NT2/D1 (cell line): ENCODE data around the gene GRXCR1.
A peak's percentile ranks its signal among the peaks of the same experiment; 100 is the strongest.

ENCODE experiments used
- DNase-seq: peaks from one replicate; pipeline ENCODE4 v3.0.0-alpha.2; 2011; ENCODE audit warnings: low read depth, low spot score
- H3K27me3 ChIP-seq: 2 replicates; pipeline ENCODE4 v1.6.0; 2011; ENCODE audit warnings: mild to moderate bottlenecking; ENCODE audit not compliant: insufficient read length, insufficient read depth
- H3K36me3 ChIP-seq: 2 replicates; pipeline ENCODE4 v1.6.1; 2011; ENCODE audit warnings: mild to moderate bottlenecking, low read length, mixed read lengths; ENCODE audit not compliant: insufficient read depth, insufficient read length
- H3K4me1 ChIP-seq: 2 replicates; pipeline ENCODE4 v1.5.1; 2011; ENCODE audit not compliant: insufficient read depth, insufficient read length
- H3K4me3 ChIP-seq: 2 replicates; pipeline ENCODE4 v1.5.1; 2011; ENCODE audit warnings: low read depth; ENCODE audit not compliant: insufficient read length
- H3K9ac ChIP-seq: 2 replicates; pipeline ENCODE4 v1.6.0; 2011; ENCODE audit warnings: low read depth; ENCODE audit not compliant: insufficient read length
- H3K9me3 ChIP-seq: 2 replicates; pipeline ENCODE4 v1.5.1; 2011; ENCODE audit warnings: mild to moderate bottlenecking, low read length; ENCODE audit not compliant: insufficient read depth
- SUZ12 ChIP-seq: IDR thresholded peaks from 2 replicates; pipeline ENCODE4 v1.6.1; 2011; ENCODE audit not compliant: insufficient read length, insufficient read depth; ENCODE audit errors: extremely low read depth
- YY1 ChIP-seq: IDR thresholded peaks from 2 replicates; pipeline ENCODE4 v1.6.1; 2011; ENCODE audit not compliant: insufficient read length, insufficient read depth
- ZNF274 ChIP-seq: IDR thresholded peaks from 2 replicates; pipeline ENCODE4 v1.6.1; 2011; ENCODE audit warnings: mild to moderate bottlenecking, low read depth, low read length

GRXCR1 gene

GRCh38 chr4:42892413-42892812, at the start of gene GRXCR1:
GRXCR1 (plus strand) TSS chr4:42892713; CDS start chr4:42893267, 554 bp downstream.
- Histone ChIP-seq H3K36me3 (no peaks in the 10 kb centered on the region), H3K9ac (no peak within 1 kb of the TSS), H3K9me3 (no peaks in the 10 kb centered on the region), H3K27me3 (no peaks in the 10 kb centered on the region), H3K4me3 (no peak within 1 kb of the TSS), H3K4me1 (no peaks in the 10 kb centered on the region)
- no peak for DNase-seq
- TF ChIP-seq SUZ12 (no peak), ZNF274 (no peak), YY1 (no peak)

- no peaks in the 10 kb centered on the region for H3K9me3 ChIP-seq
- no peak for TF ChIP-seq SUZ12
- no peak for TF ChIP-seq ZNF274
- TF ChIP-seq YY1: no peak
- no peak overlapping the region for H3K4me3 ChIP-seq
- no peaks in the 10 kb centered on the region for H3K27me3 ChIP-seq
- H3K4me1 ChIP-seq: no peaks in the 10 kb centered on the region
- H3K9ac ChIP-seq: no peak overlapping the region
- H3K36me3 ChIP-seq: no peaks in the 10 kb centered on the region
- DNase-seq: no peak
These were observed 48.8 kb upstream of the GRXCR1 start for GRCh38 chr4:42843694-42844093.

GRCh38 chr4:42844422-42845070, 48.0 kb upstream of the GRXCR1 start:
- no peaks in the 10 kb centered on the region for H3K27me3 ChIP-seq
- no peak for DNase-seq
- no peak overlapping the region for H3K4me3 ChIP-seq
- no peak overlapping the region for H3K9ac ChIP-seq
- TF ChIP-seq ZNF274: no peak
- no peak for TF ChIP-seq YY1
- TF ChIP-seq SUZ12: no peak
- H3K9me3 ChIP-seq: no peaks in the 10 kb centered on the region
- no peaks in the 10 kb centered on the region for H3K36me3 ChIP-seq
- H3K4me1 ChIP-seq: no peaks in the 10 kb centered on the region

- no peaks in the 10 kb centered on the region for H3K36me3 ChIP-seq
- TF ChIP-seq YY1: no peak
- no peak for TF ChIP-seq SUZ12
- no peak for TF ChIP-seq ZNF274
- H3K9ac ChIP-seq: no peak overlapping the region
- H3K9me3 ChIP-seq: no peaks in the 10 kb centered on the region
- no peaks in the 10 kb centered on the region for H3K4me1 ChIP-seq
- no peak overlapping the region for H3K4me3 ChIP-seq
- no peaks in the 10 kb centered on the region for H3K27me3 ChIP-seq
- DNase-seq: no peak
These were observed 46.9 kb upstream of the GRXCR1 start for GRCh38 chr4:42845586-42845985.

- Histone ChIP-seq H3K4me3 (no peak overlapping the region), H3K9me3 (no peaks in the 10 kb centered on the region), H3K27me3 (no peaks in the 10 kb centered on the region), H3K36me3 (no peaks in the 10 kb centered on the region), H3K9ac (no peak overlapping the region), H3K4me1 (no peaks in the 10 kb centered on the region)
- no peak for TF ChIP-seq ZNF274
- TF ChIP-seq SUZ12: no peak
- no peak for TF ChIP-seq YY1
- no peak for DNase-seq
These were observed 36.7 kb upstream of the GRXCR1 start for GRCh38 chr4:42855779-42856178.

- TF ChIP-seq SUZ12 (no peak), ZNF274 (no peak), YY1 (no peak)
- peak; percentile 23 for DNase-seq
- Histone ChIP-seq H3K4me1 (no peaks in the 10 kb centered on the region), H3K4me3 (no peak overlapping the region), H3K36me3 (no peaks in the 10 kb centered on the region), H3K27me3 (no peaks in the 10 kb centered on the region), H3K9me3 (no peaks in the 10 kb centered on the region), H3K9ac (no peak overlapping the region)
These were observed 26.8 kb upstream of the GRXCR1 start for GRCh38 chr4:42865572-42866189.

GRCh38 chr4:42871261-42871660, 21.3 kb upstream of the GRXCR1 start:
- no peak overlapping the region for H3K9ac ChIP-seq
- H3K4me3 ChIP-seq: no peak overlapping the region
- no peaks in the 10 kb centered on the region for H3K4me1 ChIP-seq
- TF ChIP-seq ZNF274 (no peak), SUZ12 (no peak), YY1 (no peak)
- no peaks in the 10 kb centered on the region for H3K27me3 ChIP-seq
- DNase-seq: no peak
- H3K9me3 ChIP-seq: no peaks in the 10 kb centered on the region
- no peaks in the 10 kb centered on the region for H3K36me3 ChIP-seq
